K562 treated with DMSO at 1 percent for 12 hours (cell line): ENCODE measurements around the gene MAEL. TPM values are rescaled to one million over a fixed set of nuclear protein-coding genes. Genes with fewer than 3 reads are reported as not detected.

Experiments
- total RNA-seq: library from RNA; unstranded; fragments of 300-600 nt; gene quantifications from 2 replicates; pipeline ENCODE4 v1.2.3, GENCODE V29; 2022; ENCODE audit not compliant: insufficient read depth

The MAEL gene
- total RNA-seq: 0.64 and 1.1 TPM in 2 replicates

DNA sequence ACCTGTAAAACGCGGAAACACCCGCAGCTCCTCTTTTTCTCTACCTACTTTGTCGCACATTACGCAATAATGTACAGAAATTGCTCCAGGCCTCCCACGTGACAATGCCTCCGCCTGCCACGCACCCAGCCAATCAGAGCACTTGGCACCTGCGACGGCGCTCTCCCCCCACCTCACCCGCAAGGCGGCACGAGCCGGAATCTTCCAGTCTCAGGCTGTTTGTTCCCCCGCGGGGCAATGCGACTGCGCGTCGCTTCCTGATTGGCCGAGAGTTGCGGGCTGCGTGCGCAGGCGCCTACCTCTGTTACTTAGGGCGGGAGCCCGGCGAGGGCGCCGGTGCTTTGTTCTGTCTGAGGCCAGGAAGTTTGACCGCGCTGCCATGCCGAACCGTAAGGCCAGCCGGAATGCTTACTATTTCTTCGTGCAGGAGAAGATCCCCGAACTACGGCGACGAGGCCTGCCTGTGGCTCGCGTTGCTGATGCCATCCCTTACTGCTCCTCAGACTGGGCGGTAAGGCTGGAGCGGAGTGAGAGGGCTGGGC is at the start of gene MAEL:
MAEL (plus strand) TSS at position 307 of the 542 bp plus-strand sequence; CDS start at position 380, 73 bp downstream.

DNA sequence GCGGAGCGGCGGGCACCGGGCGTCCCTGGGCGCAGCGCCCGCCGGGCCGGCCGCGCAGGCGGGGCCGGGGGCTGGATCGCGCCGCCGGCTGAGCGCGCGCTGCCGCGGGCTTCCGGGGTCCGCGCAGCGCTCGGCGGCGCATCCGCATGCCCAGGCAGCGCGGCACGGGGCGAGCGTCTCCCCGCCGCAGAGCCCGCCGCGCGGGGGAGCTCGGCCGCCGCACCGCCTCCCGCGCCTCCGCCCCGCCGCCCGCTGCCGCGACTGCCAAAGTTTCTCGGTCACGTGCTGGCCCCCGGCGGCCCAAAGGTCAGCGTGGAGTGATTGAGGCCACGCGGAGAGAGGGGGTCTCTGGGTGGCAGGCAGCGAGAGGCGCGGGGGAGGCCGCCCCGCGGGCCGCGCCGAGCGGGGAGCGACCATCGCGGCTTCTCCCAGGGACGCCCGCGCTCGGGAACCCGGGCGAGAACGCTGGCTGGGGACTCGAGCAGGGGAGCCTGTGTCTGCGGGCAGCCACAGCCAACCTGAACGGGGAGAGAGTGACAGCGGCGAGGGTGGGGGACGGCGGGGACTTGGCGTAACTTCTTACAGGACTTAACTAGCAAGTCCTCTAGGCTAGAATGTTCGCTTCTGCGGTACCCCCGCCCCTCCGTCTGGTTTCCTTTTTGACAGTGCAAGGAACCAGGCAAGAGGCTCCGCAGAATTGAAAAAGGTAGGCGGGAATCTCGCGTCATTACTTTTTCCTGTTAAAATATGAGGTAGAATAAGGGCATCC is 13.5 kb upstream of the MAEL start, which contains the start of gene ILDR2:
ILDR2 (minus strand) TSS at position 180 of the 769 bp plus-strand sequence. CDS start 272 bp downstream, outside the sequence.

Other genes with a start within 250 kb of the MAEL start
- gene POGK, start 149.8 kb upstream of the MAEL start, total RNA-seq: 12.5 and 39.7 TPM in 2 replicates
- gene TADA1, start 113.0 kb upstream of the MAEL start, total RNA-seq: 7.9 and 18.8 TPM in 2 replicates
- 0.62 TPM in 1 of 2 replicates, not detected in the other for gene ILDR2, start 13.7 kb upstream of the MAEL start, total RNA-seq
- not detected in 2 replicates for gene GPA33, start 101.1 kb downstream of the MAEL start, total RNA-seq
- not detected in 2 replicates for gene STYXL2, start 104.8 kb downstream of the MAEL start, total RNA-seq
- gene POU2F1, start 231.6 kb downstream of the MAEL start, total RNA-seq: 2.6 and 6.6 TPM in 2 replicates